Neural cell (in vitro differentiated cells): Measurements from ENCODE around the gene LRRC53. TPM values are rescaled to one million over a fixed set of nuclear protein-coding genes. Genes with fewer than 3 reads are reported as not detected.

ENCODE experiments used
- H2AFZ ChIP-seq: fragments of 200-600, 300-800 bp; sonication (generic), shearing (Covaris generic); 2 replicates; pipeline ENCODE4 v1.6.0; 2014; ENCODE audit warnings: low read depth, mild to moderate bottlenecking, antibody characterized with exemption, low read length, moderate library complexity
- H3F3A ChIP-seq: fragments of 200-600 bp; shearing (Covaris generic); 2 replicates; pipeline ENCODE4 v1.6.1; 2016; ENCODE audit warnings: mild to moderate bottlenecking, moderate library complexity, mixed read lengths, antibody characterized with exemption, low read length; ENCODE audit not compliant: insufficient read depth, poor library complexity, severe bottlenecking
- H3K27ac ChIP-seq: fragments of 200-600, 300-800 bp; sonication (generic), shearing (Covaris generic); 2 replicates; pipeline ENCODE4 v1.5.1; 2014; ENCODE audit warnings: mild to moderate bottlenecking, low read length, moderate library complexity
- H3K27me3 ChIP-seq: fragments of 300-800, 200-600 bp; sonication (generic), shearing (Covaris generic); 2 replicates; pipeline ENCODE4 v1.6.0; 2014; ENCODE audit warnings: mild to moderate bottlenecking, low read depth, low read length, moderate library complexity; ENCODE audit not compliant: insufficient read depth
- H3K36me3 ChIP-seq: fragments of 300-800, 200-600 bp; sonication (generic), shearing (Covaris generic); 2 replicates; pipeline ENCODE4 v1.5.1; 2014; ENCODE audit warnings: mild to moderate bottlenecking, antibody characterized with exemption, low read length, moderate library complexity; ENCODE audit not compliant: insufficient read depth
- H3K4me2 ChIP-seq: fragments of 300-800, 200-600 bp; sonication (generic), shearing (Covaris generic); 2 replicates; pipeline ENCODE4 v1.6.0; 2014; ENCODE audit warnings: mild to moderate bottlenecking, low read length
- H3K4me3 ChIP-seq: fragments of 300-800, 200-600 bp; sonication (generic), shearing (Covaris generic); 2 replicates; pipeline ENCODE4 v1.5.1; 2014; ENCODE audit warnings: mild to moderate bottlenecking, low read length, moderate library complexity
- H3K79me2 ChIP-seq: fragments of 200-600 bp; shearing (Covaris generic); replicated peaks from 2 replicates; pipeline ENCODE4 v1.6.0; 2014; ENCODE audit warnings: mild to moderate bottlenecking, low read length, moderate library complexity; ENCODE audit not compliant: insufficient read depth
- H3K9ac ChIP-seq: fragments of 300-800, 200-600 bp; sonication (generic), shearing (Covaris generic); 2 replicates; pipeline ENCODE4 v1.6.1; 2016; ENCODE audit warnings: mild to moderate bottlenecking, low read length, mixed read lengths
- H3K9me2 ChIP-seq: fragments of 200-600 bp; shearing (Covaris generic); 2 replicates; pipeline ENCODE4 v1.6.1; 2016; ENCODE audit warnings: mild to moderate bottlenecking, low read length, mixed read lengths; ENCODE audit not compliant: insufficient read depth
- H3K9me3 ChIP-seq: fragments of 200-600, 300-800 bp; sonication (generic), shearing (Covaris generic); 2 replicates; pipeline ENCODE4 v1.6.1; 2016; ENCODE audit warnings: mild to moderate bottlenecking, mixed run types, low read length, moderate library complexity, mixed read lengths
- H4K20me1 ChIP-seq: fragments of 200-600 bp; shearing (Covaris generic); 2 replicates; pipeline ENCODE4 v1.6.1; 2016; ENCODE audit warnings: mild to moderate bottlenecking, mixed run types; ENCODE audit not compliant: insufficient read depth
- CTCF ChIP-seq: fragments of 450-650 bp; IDR thresholded peaks from 2 replicates; pipeline ENCODE4 v1.5.1; 2014; ENCODE audit warnings: antibody characterized with exemption, mild to moderate bottlenecking, moderate library complexity; ENCODE audit not compliant: poor library complexity, severe bottlenecking
- EP300 ChIP-seq: fragments of 450-650 bp; conservative IDR thresholded peaks from 2 replicates; pipeline ENCODE4 v1.6.1; 2014; ENCODE audit warnings: antibody characterized with exemption, mild to moderate bottlenecking, moderate library complexity; ENCODE audit not compliant: poor library complexity, severe bottlenecking
- EZH2 ChIP-seq: fragments of 200-600, 300-800 bp; shearing (Covaris generic), sonication (generic); IDR thresholded peaks from 2 replicates; pipeline ENCODE4 v1.6.1; 2014; ENCODE audit warnings: antibody characterized with exemption, low read length, borderline replicate concordance, mild to moderate bottlenecking; ENCODE audit not compliant: insufficient read depth, poor library complexity, severe bottlenecking
- POLR2AphosphoS5 ChIP-seq: IDR thresholded peaks from 2 replicates; pipeline ENCODE4 v1.6.1; 2012
- RAD21 ChIP-seq: fragments of 450-650 bp; conservative IDR thresholded peaks from 2 replicates; pipeline ENCODE4 v1.6.1; 2014; ENCODE audit warnings: antibody characterized with exemption, mild to moderate bottlenecking, moderate library complexity
- SMC3 ChIP-seq: fragments of 450-650 bp; conservative IDR thresholded peaks from 2 replicates; pipeline ENCODE4 v1.6.1; 2014; ENCODE audit warnings: antibody characterized with exemption, mild to moderate bottlenecking, moderate library complexity; ENCODE audit not compliant: poor library complexity
- TAF1 ChIP-seq: IDR thresholded peaks from 2 replicates; pipeline ENCODE4 v1.6.1; 2012; ENCODE audit warnings: low read depth
- polyA plus RNA-seq: library from polyadenylated mRNA; depleted of rRNA; stranded (reverse); fragments of >200 nt; gene quantifications from 2 replicates; pipeline ENCODE4 v1.2.3, GENCODE V29; 2014
- TF ChIP-seq, protein P1 (sequence below): IDR thresholded peaks from 2 replicates; pipeline ENCODE4 v1.6.1; 2012; ENCODE audit warnings: borderline replicate concordance

LRRC53 gene
- polyA plus RNA-seq, 1 donor from 2014 or later, result not detected

- no peaks in the 10 kb centered on the region for H4K20me1 ChIP-seq
- H3K4me2 ChIP-seq, result no peak overlapping the region
- no peak overlapping the region for H3K4me3 ChIP-seq
- H3F3A ChIP-seq, result no peaks in the 10 kb centered on the region
- H3K27me3 ChIP-seq, result no peaks in the 10 kb centered on the region
- no peaks in the 10 kb centered on the region for H3K36me3 ChIP-seq
- TF ChIP-seq SMC3 (no peak), POLR2AphosphoS5 (peak; percentile 13)
- H3K9me3 ChIP-seq, result no peaks in the 10 kb centered on the region
- no peak overlapping the region for H3K9ac ChIP-seq
- no peaks in the 10 kb centered on the region for H3K9me2 ChIP-seq
- H3K79me2 ChIP-seq, result no peaks in the 10 kb centered on the region
- no peak overlapping the region for H2AFZ ChIP-seq
- H3K27ac ChIP-seq, result no peak overlapping the region
Observed at GRCh38 chr1:74513411-74514300, 1.2 kb upstream of the LRRC53 start.

DNA sequence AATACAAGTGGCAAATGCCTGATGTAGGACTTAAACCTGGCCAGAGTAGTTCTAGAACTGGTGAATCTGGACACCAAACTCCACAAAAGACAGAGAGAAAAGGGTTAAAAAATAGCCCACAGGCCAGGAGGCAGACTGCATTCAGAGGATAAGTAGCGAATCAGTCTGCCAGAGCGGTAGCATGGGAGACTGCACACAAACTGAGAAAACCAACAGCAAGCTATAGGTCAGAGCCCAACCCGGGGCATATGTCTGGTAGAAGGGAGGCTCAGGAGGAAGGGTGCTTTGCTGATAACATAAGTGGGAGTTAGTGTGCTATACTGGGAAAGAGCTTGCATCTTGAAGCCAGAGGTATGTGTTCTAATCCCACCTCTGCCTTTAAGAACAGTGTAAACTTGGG lies 4.0 kb downstream of the LRRC53 start:
- no peaks in the 10 kb centered on the region for H3K9me2 ChIP-seq
- H3F3A ChIP-seq, result peaks cover 17% of the 10 kb centered on the region
- H4K20me1 ChIP-seq, result no peaks in the 10 kb centered on the region
- H3K27ac ChIP-seq, result no peak overlapping the region
- H3K36me3 ChIP-seq, result no peaks in the 10 kb centered on the region
- H3K4me3 ChIP-seq, result no peak overlapping the region
- no peaks in the 10 kb centered on the region for H3K9me3 ChIP-seq
- no peaks in the 10 kb centered on the region for H3K27me3 ChIP-seq
- H2AFZ ChIP-seq, result no peak overlapping the region
- no peak overlapping the region for H3K4me2 ChIP-seq
- TF ChIP-seq RAD21 (no peak), EZH2 (no peak), SMC3 (no peak), TAF1 (no peak), POLR2AphosphoS5 (no peak), CTCF (no peak), EP300 (no peak)
- TF ChIP-seq, protein P1, sequence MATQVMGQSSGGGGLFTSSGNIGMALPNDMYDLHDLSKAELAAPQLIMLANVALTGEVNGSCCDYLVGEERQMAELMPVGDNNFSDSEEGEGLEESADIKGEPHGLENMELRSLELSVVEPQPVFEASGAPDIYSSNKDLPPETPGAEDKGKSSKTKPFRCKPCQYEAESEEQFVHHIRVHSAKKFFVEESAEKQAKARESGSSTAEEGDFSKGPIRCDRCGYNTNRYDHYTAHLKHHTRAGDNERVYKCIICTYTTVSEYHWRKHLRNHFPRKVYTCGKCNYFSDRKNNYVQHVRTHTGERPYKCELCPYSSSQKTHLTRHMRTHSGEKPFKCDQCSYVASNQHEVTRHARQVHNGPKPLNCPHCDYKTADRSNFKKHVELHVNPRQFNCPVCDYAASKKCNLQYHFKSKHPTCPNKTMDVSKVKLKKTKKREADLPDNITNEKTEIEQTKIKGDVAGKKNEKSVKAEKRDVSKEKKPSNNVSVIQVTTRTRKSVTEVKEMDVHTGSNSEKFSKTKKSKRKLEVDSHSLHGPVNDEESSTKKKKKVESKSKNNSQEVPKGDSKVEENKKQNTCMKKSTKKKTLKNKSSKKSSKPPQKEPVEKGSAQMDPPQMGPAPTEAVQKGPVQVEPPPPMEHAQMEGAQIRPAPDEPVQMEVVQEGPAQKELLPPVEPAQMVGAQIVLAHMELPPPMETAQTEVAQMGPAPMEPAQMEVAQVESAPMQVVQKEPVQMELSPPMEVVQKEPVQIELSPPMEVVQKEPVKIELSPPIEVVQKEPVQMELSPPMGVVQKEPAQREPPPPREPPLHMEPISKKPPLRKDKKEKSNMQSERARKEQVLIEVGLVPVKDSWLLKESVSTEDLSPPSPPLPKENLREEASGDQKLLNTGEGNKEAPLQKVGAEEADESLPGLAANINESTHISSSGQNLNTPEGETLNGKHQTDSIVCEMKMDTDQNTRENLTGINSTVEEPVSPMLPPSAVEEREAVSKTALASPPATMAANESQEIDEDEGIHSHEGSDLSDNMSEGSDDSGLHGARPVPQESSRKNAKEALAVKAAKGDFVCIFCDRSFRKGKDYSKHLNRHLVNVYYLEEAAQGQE, result no peak
- H3K79me2 ChIP-seq, result no peaks in the 10 kb centered on the region
- no peak overlapping the region for H3K9ac ChIP-seq
